ENCODE results near the gene NKX6-2.

The NKX6-2 gene

GRCh38 chr10:132807621-132808049 lies 21.7 kb upstream of the NKX6-2 start:
- no peak overlapping the region for H3K4me3 ChIP-seq (ENCODE audit: low read depth, low read length)
- DNase-seq (ENCODE audit: low read depth) = no peak
- TF ChIP-seq CTCF (IDR thresholded peaks at IDR 0.05; ENCODE audit: insufficient read depth, low read depth, low read length, missing control alignments) = no peak

GRCh38 chr10:132806561-132807003 lies 20.6 kb upstream of the NKX6-2 start:
- TF ChIP-seq CTCF (IDR thresholded peaks at IDR 0.05; ENCODE audit: insufficient read depth, low read depth, low read length, missing control alignments) = no peak
- DNase-seq (ENCODE audit: low read depth) = no peak
- H3K4me3 ChIP-seq (ENCODE audit: low read depth, low read length) = no peak overlapping the region

GRCh38 chr10:132806110-132806509 lies 20.2 kb upstream of the NKX6-2 start:
- no peak for TF ChIP-seq CTCF (IDR thresholded peaks at IDR 0.05; ENCODE audit: insufficient read depth, low read depth, low read length, missing control alignments)
- no peak for DNase-seq (ENCODE audit: low read depth)
- no peak overlapping the region for H3K4me3 ChIP-seq (ENCODE audit: low read depth, low read length)

GRCh38 chr10:132805599-132805998 lies 19.7 kb upstream of the NKX6-2 start:
- no peak for TF ChIP-seq CTCF (IDR thresholded peaks at IDR 0.05; ENCODE audit: insufficient read depth, low read depth, low read length, missing control alignments)
- H3K4me3 ChIP-seq (ENCODE audit: low read depth, low read length) = no peak overlapping the region
- no peak for DNase-seq (ENCODE audit: low read depth)

- no peak overlapping the region for H3K4me3 ChIP-seq (ENCODE audit: low read depth, low read length)
- no peak for TF ChIP-seq CTCF (IDR thresholded peaks at IDR 0.05; ENCODE audit: insufficient read depth, low read depth, low read length, missing control alignments)
- no peak for DNase-seq (ENCODE audit: low read depth)
Observed at GRCh38 chr10:132804785-132805426, 19.0 kb upstream of the NKX6-2 start.

GRCh38 chr10:132804287-132804686 lies 18.3 kb upstream of the NKX6-2 start:
- TF ChIP-seq CTCF (IDR thresholded peaks at IDR 0.05; ENCODE audit: insufficient read depth, low read depth, low read length, missing control alignments) = no peak
- H3K4me3 ChIP-seq (ENCODE audit: low read depth, low read length) = no peak overlapping the region
- DNase-seq (ENCODE audit: low read depth) = no peak

Data from GM12865 (cell line).